Hematopoietic multipotent progenitor cell treated with erythropoietin and hydrocortisone succinate and interleukin-3 and kit ligand, for 6 days (in vitro differentiated cells): ENCODE measurements around the gene TUBB2A.
A peak's percentile ranks its signal among the peaks of the same experiment; 100 is the strongest.
"Not testable (repeated sequence)": the region's sequence is repeated elsewhere in the genome, so short reads cannot be mapped to it uniquely, and the experiment has no call there.

Experiments
- DNase-seq: peaks from one replicate; pipeline ENCODE4 v3.0.0-alpha.2; 2015

TUBB2A gene

GRCh38 chr6:3157131-3157933 is at the start of gene TUBB2A:
Gene TUBB2A, minus strand, starts transcription at chr6:3157544. Its CDS starts 81 bp downstream, at chr6:3157463.
- DNase-seq: peak; percentile 86

- DNase-seq: no peak
Measured at GRCh38 chr6:3206339-3207015, 49.1 kb upstream of the TUBB2A start.

- DNase-seq: no peak
Measured at GRCh38 chr6:3205913-3206312, 48.6 kb upstream of the TUBB2A start.

GRCh38 chr6:3204921-3205320 is 47.6 kb upstream of the TUBB2A start:
- no peak for DNase-seq

GRCh38 chr6:3202999-3203696 is 45.8 kb upstream of the TUBB2A start:
- peak; percentile 93 for DNase-seq

- DNase-seq: no peak
Measured at GRCh38 chr6:3201388-3201787, 44.0 kb upstream of the TUBB2A start.

GRCh38 chr6:3200682-3201081 is 43.3 kb upstream of the TUBB2A start:
- peak; percentile 20 for DNase-seq

GRCh38 chr6:3199382-3199781 is 42.0 kb upstream of the TUBB2A start:
- DNase-seq: no peak

- DNase-seq: not testable (repeated sequence)
Measured at GRCh38 chr6:3197734-3198133, 40.4 kb upstream of the TUBB2A start.

GRCh38 chr6:3196770-3197169 is 39.4 kb upstream of the TUBB2A start:
- peak; percentile 90 for DNase-seq

GRCh38 chr6:3195695-3196497 is 38.6 kb upstream of the TUBB2A start:
- DNase-seq: peak; percentile 79

GRCh38 chr6:3195420-3195694 is 38.0 kb upstream of the TUBB2A start:
- DNase-seq: no peak

GRCh38 chr6:3194535-3195419 is 37.4 kb upstream of the TUBB2A start:
- no peak for DNase-seq

- DNase-seq: no peak
Measured at GRCh38 chr6:3193102-3193849, 35.9 kb upstream of the TUBB2A start.

GRCh38 chr6:3190779-3191178 is 33.4 kb upstream of the TUBB2A start:
- no peak for DNase-seq

- no peak for DNase-seq
Measured at GRCh38 chr6:3190056-3190455, 32.7 kb upstream of the TUBB2A start.

GRCh38 chr6:3189192-3189591 is 31.8 kb upstream of the TUBB2A start:
- DNase-seq: not testable (repeated sequence)

- DNase-seq: no peak
Measured at GRCh38 chr6:3188262-3188661, 30.9 kb upstream of the TUBB2A start.

GRCh38 chr6:3186974-3187382 is 29.6 kb upstream of the TUBB2A start:
- DNase-seq: no peak

- DNase-seq: no peak
Measured at GRCh38 chr6:3183066-3183465, 25.7 kb upstream of the TUBB2A start.

GRCh38 chr6:3181105-3181504 is 23.8 kb upstream of the TUBB2A start:
- no peak for DNase-seq
